HEK293 (cell line): ENCODE results near the gene SLC25A19.

Experiments
- CTCF ChIA-PET: fragments of 350-600 bp; formaldehyde crosslinking; extraction: SDS; loops from one replicate; lab custom pipeline; 2021; ENCODE audit warnings: antibody characterized with exemption; lab: Yijun Ruan, JAX
- POLR2A ChIA-PET: fragments of 300-600 bp; formaldehyde crosslinking; extraction: SDS; loops from one replicate; lab custom pipeline; 2020; ENCODE audit warnings: antibody characterized with exemption, inconsistent platforms; lab: Yijun Ruan, JAX
- H3K27ac ChIP-seq: fragments of 200-500 bp; sonication (Bioruptor generic); 2 replicates; pipeline ENCODE4 v1.5.1; 2014; ENCODE audit warnings: low read depth, low read length, control low read depth, inconsistent platforms; ENCODE audit errors: extremely low read depth
- H3K36me3 ChIP-seq, 2 experiments: fragments of 200-500 bp in 1 of 2; sonication (Bioruptor generic) in 1 of 2; 1 replicate in 1 of 2; 2 replicates in 1 of 2; pipeline ENCODE4 v1.5.1; 2014 to 2017; ENCODE audit warnings: inconsistent platforms in 2 of 2, low read length in 2 of 2; ENCODE audit not compliant: control insufficient read depth in 2 of 2, insufficient read depth in 1 of 2
- H3K4me1 ChIP-seq: fragments of 200-500 bp; sonication (Bioruptor generic); 2 replicates; pipeline ENCODE4 v1.5.1; 2014; ENCODE audit warnings: mild to moderate bottlenecking, low read length, inconsistent platforms; ENCODE audit not compliant: control insufficient read depth, insufficient read depth
- H3K4me3 ChIP-seq: 2 replicates; pipeline ENCODE4 v1.5.1; 2011; ENCODE audit warnings: low read depth, mild to moderate bottlenecking, control low read depth, low read length, moderate library complexity
- H3K9me3 ChIP-seq: fragments of 200-500 bp; sonication (Bioruptor generic); 2 replicates; pipeline ENCODE4 v1.5.1; 2014; ENCODE audit warnings: low read depth, low read length, inconsistent platforms; ENCODE audit not compliant: control insufficient read depth, insufficient read depth
- HOXA7 ChIP-seq: sonication (generic); formaldehyde crosslinking; IDR thresholded peaks from 2 replicates; pipeline ENCODE4 v1.8.1; 2022; ENCODE audit warnings: missing genetic modification reagents, borderline replicate concordance
- RBAK ChIP-seq: fragments of 450-650 bp; formaldehyde crosslinking; IDR thresholded peaks from 2 replicates; pipeline ENCODE4 v1.5.1; 2016; ENCODE audit warnings: missing biosample characterization, missing genetic modification characterization
- ZBTB17 ChIP-seq: fragments of 450-650 bp; formaldehyde crosslinking; IDR thresholded peaks from 2 replicates; pipeline ENCODE4 v1.5.1; 2016; ENCODE audit warnings: missing biosample characterization, missing genetic modification characterization
- ZBTB21 ChIP-seq: fragments of 450-650 bp; formaldehyde crosslinking; IDR thresholded peaks from 2 replicates; pipeline ENCODE4 v1.5.1; 2017; ENCODE audit warnings: missing biosample characterization, missing genetic modification characterization
- ZFHX2 ChIP-seq: fragments of 450-650 bp; formaldehyde crosslinking; conservative IDR thresholded peaks from 2 replicates; pipeline ENCODE4 v1.5.1; 2016; ENCODE audit warnings: missing biosample characterization, missing genetic modification characterization
- ZNF404 ChIP-seq: fragments of 450-650 bp; formaldehyde crosslinking; IDR thresholded peaks from 2 replicates; pipeline ENCODE4 v1.5.1; 2017; ENCODE audit warnings: missing biosample characterization, missing genetic modification characterization
- ZNF677 ChIP-seq: fragments of 450-650 bp; IDR thresholded peaks from 2 replicates; pipeline ENCODE4 v1.5.0; 2018; ENCODE audit warnings: missing biosample characterization, mild to moderate bottlenecking, missing genetic modification characterization, moderate library complexity
- ZNF76 ChIP-seq: fragments of 450-650 bp; formaldehyde crosslinking; IDR thresholded peaks from 2 replicates; pipeline ENCODE4; 2016; ENCODE audit warnings: low read depth, missing biosample characterization, missing genetic modification characterization, borderline replicate concordance
- TF ChIP-seq, protein P1 (sequence below): fragments of 450-650 bp; formaldehyde crosslinking; IDR thresholded peaks from 2 replicates; pipeline ENCODE4 v1.5.1; 2016; ENCODE audit warnings: missing biosample characterization, missing genetic modification characterization
- TF ChIP-seq, protein P2 (sequence below): fragments of 450-650 bp; formaldehyde crosslinking; conservative IDR thresholded peaks from 2 replicates; pipeline ENCODE4 v1.5.1; 2016; ENCODE audit warnings: low read depth, missing biosample characterization, missing genetic modification characterization
- TF ChIP-seq, protein P3 (sequence below): fragments of 450-650 bp; formaldehyde crosslinking; IDR thresholded peaks from 2 replicates; pipeline ENCODE4 v1.5.1; 2016; ENCODE audit warnings: missing biosample characterization, missing genetic modification characterization, low read depth
- TF ChIP-seq, protein P4 (sequence below): fragments of 450-650 bp; formaldehyde crosslinking; IDR thresholded peaks from 2 replicates; pipeline ENCODE4 v1.5.0; 2017; ENCODE audit warnings: missing biosample characterization, missing genetic modification characterization, borderline replicate concordance

SLC25A19 gene

DNA sequence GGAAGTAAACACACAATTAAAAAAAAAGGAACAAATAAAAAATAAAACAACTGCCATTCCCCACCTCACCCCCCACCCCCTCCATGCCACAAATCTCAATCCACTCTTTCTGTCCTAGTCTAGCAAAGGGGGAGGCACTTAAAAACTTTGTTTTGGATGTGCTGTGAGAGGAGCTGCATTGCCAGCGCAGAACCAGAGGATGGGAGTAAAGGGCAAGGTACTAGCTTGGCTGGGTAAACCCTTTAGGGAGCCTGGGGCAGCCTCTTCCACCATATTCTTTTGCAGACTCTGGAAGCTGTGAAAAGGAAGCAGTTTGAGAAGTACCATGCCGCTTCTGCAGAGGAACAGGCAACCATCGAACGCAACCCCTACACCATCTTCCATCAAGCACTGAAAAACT lies 26.2 kb downstream of the SLC25A19 start:
- ChIA-PET POLR2A (interaction anchor here (0.7 to 3.7 kb wide), 8 partner anchors 8 to 149 kb away, joined by 3 to 90 read pairs (median 4); partner anchors contain the start of genes GRB2, MIF4GD and SLC25A19), CTCF (interaction anchor here (0.7 to 6.3 kb wide), 9 partner anchors 8 to 895 kb away, joined by 3 to 74 read pairs (median 4); partner anchors contain the start of genes GPR142, GRB2, MIF4GD and SLC25A19)
- Histone ChIP-seq H3K27ac (no peak overlapping the region), H3K4me3 (no peak overlapping the region), H3K4me1 (peaks cover 12% of the 10 kb centered on the region), H3K9me3 (no peaks in the 10 kb centered on the region), H3K36me3 (peaks cover 32 to 56% of the 10 kb centered on the region in 2 experiments)
- TF ChIP-seq, protein P1, sequence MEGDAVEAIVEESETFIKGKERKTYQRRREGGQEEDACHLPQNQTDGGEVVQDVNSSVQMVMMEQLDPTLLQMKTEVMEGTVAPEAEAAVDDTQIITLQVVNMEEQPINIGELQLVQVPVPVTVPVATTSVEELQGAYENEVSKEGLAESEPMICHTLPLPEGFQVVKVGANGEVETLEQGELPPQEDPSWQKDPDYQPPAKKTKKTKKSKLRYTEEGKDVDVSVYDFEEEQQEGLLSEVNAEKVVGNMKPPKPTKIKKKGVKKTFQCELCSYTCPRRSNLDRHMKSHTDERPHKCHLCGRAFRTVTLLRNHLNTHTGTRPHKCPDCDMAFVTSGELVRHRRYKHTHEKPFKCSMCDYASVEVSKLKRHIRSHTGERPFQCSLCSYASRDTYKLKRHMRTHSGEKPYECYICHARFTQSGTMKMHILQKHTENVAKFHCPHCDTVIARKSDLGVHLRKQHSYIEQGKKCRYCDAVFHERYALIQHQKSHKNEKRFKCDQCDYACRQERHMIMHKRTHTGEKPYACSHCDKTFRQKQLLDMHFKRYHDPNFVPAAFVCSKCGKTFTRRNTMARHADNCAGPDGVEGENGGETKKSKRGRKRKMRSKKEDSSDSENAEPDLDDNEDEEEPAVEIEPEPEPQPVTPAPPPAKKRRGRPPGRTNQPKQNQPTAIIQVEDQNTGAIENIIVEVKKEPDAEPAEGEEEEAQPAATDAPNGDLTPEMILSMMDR, result peak; percentile 45
- no peak for TF ChIP-seq ZBTB21

DNA sequence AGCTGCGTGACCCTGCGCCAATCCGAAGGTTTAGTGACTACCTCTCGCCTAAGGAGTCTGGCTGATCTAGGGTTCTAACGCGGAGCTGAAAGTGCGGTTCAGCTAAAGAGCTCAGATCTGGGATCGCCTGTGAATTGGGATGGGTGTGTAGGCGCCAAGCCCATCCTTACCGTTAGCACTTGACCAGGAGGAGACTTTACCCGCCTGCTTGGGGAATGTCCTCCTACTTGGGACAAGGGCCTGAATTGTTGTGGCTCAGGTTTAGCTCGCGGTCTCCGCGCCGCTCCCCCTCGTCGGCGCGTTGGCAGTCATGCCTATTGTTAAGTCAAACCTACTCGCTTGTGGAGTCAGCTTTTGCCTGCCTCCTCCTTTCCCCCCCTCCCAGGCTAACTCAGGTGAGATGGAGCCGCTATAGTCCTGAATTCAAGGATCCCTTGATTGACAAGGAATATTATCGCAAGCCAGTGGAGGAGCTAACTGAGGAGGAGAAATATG lies 27.1 kb downstream of the SLC25A19 start:
- CTCF ChIA-PET, result interaction anchor here (0.6 to 6.3 kb wide), 15 partner anchors 9 to 202 kb away, joined by 3 to 74 read pairs (median 5); partner anchors contain the start of genes GRB2, MIF4GD and SLC25A19
- H3K4me3 ChIP-seq, result peak overlapping the region; percentile 99
- no peaks in the 10 kb centered on the region for H3K9me3 ChIP-seq
- H3K36me3 ChIP-seq, result peaks cover 32 to 47% of the 10 kb centered on the region in 2 experiments
- TF ChIP-seq ZBTB17 (peak; percentile 79; the same call in 1 of the 2 replicates), ZNF677 (tag by site-specific recombination) (no peak), ZFHX2 (tag by site-specific recombination) (0 out of 2 replicates have a peak, but pooled peaks have one; percentile 14), ZNF404 (tag by site-specific recombination) (no peak)
- TF ChIP-seq, protein P1, result peak; percentile 3; the same call in 1 of the 2 replicates
- H3K27ac ChIP-seq, result peak overlapping the region; percentile 99
- POLR2A ChIA-PET, result interaction anchor here (0.5 to 3.7 kb wide), 20 partner anchors 9 to 290 kb away, joined by 3 to 90 read pairs (median 4); partner anchors contain the start of genes GRB2, HID1, LLGL2 and MIF4GD
- peaks cover 5% of the 10 kb centered on the region; the same call in 1 of the 2 replicates for H3K4me1 ChIP-seq

DNA sequence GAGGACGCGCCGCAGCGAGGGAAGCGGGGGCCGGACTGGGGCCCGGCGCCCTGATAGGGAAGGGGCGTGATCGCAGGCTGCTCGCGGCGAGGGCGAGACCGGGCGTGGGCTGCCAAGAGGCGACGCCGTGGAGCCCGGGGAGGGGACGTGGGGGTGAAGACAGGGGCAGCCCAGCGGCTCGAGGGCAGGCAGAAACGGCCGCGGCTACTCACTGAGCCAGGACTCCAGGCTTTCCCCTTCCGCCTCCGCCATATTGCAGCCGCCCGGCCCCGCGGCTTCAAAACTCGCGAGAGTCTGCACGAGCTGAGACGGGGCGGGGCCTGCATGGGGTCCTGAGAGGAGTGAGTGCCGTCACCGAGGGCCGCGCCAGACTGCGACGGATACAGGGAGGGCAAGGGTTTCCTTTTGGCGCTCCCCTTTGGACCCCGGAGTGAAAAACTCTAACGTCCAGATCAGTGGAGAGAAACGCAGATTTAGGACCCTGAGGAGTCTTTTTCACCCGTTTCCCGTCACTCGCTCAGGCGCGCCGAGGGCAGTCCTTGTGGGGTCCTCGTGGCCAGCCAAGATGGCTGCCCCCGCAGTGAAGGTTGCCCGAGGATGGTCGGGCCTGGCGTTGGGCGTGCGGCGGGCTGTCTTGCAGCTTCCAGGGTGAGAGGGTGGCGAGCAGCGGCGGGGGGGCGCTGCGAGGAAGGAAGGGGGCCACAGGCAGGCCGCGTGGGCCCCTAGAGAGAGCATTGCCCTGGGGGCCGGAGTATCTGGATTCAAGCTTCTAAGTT lies 27.7 kb downstream of the SLC25A19 start, which contains the start of the genes GGA3 and MRPS7:
GGA3 (minus strand) TSS at position 271 of the 776 bp plus-strand sequence; CDS start at position 252, 19 bp downstream.
MRPS7 (plus strand) TSS at position 544 of the 776 bp plus-strand sequence; CDS start at position 566, 22 bp downstream.
- Histone ChIP-seq H3K4me3 (peak within 1 kb of the TSS; percentile 99), H3K27ac (peak within 1 kb of the TSS; percentile 99), H3K4me1 (peaks cover 5% of the 10 kb centered on the region; the same call in 1 of the 2 replicates), H3K36me3 (peaks cover 29 to 41% of the 10 kb centered on the region in 2 experiments), H3K9me3 (no peaks in the 10 kb centered on the region)
- CTCF ChIA-PET, result interaction anchor here (0.6 to 6.3 kb wide), 17 partner anchors 9 to 398 kb away, joined by 3 to 74 read pairs (median 5); partner anchors contain the start of genes ARMC7, MIF4GD and SLC25A19
- POLR2A ChIA-PET, result interaction anchor here (0.5 to 3.7 kb wide), 25 partner anchors 9 to 289 kb away, joined by 3 to 90 read pairs (median 4); partner anchors contain the start of genes GRB2, HID1, LLGL2 and MIF4GD
- TF ChIP-seq HOXA7 (CRISPR knock-in tag), result no peak
- no peak; the same call in 1 of the 2 replicates for TF ChIP-seq RBAK
- TF ChIP-seq ZFHX2 (tag by site-specific recombination), result peak; percentile 86
- TF ChIP-seq, protein P2, sequence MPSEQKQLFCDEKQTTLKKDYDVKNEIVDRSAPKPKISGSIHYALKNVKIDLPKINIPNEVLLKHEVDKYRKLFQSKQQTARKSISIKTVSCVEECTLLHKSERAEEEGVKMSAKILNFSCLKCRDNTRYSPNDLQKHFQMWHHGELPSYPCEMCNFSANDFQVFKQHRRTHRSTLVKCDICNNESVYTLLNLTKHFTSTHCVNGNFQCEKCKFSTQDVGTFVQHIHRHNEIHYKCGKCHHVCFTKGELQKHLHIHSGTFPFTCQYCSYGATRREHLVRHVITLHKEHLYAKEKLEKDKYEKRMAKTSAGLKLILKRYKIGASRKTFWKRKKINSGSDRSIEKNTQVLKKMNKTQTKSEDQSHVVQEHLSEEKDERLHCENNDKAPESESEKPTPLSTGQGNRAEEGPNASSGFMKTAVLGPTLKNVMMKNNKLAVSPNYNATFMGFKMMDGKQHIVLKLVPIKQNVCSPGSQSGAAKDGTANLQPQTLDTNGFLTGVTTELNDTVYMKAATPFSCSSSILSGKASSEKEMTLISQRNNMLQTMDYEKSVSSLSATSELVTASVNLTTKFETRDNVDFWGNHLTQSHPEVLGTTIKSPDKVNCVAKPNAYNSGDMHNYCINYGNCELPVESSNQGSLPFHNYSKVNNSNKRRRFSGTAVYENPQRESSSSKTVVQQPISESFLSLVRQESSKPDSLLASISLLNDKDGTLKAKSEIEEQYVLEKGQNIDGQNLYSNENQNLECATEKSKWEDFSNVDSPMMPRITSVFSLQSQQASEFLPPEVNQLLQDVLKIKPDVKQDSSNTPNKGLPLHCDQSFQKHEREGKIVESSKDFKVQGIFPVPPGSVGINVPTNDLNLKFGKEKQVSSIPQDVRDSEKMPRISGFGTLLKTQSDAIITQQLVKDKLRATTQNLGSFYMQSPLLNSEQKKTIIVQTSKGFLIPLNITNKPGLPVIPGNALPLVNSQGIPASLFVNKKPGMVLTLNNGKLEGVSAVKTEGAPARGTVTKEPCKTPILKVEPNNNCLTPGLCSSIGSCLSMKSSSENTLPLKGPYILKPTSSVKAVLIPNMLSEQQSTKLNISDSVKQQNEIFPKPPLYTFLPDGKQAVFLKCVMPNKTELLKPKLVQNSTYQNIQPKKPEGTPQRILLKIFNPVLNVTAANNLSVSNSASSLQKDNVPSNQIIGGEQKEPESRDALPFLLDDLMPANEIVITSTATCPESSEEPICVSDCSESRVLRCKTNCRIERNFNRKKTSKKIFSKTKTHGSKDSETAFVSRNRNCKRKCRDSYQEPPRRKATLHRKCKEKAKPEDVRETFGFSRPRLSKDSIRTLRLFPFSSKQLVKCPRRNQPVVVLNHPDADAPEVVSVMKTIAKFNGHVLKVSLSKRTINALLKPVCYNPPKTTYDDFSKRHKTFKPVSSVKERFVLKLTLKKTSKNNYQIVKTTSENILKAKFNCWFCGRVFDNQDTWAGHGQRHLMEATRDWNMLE (tag by site-specific recombination), result peak; percentile 42; the same call in 1 of the 2 replicates
- TF ChIP-seq ZNF76, result no peak; the same call in none of the 2 replicates
- TF ChIP-seq, protein P3, sequence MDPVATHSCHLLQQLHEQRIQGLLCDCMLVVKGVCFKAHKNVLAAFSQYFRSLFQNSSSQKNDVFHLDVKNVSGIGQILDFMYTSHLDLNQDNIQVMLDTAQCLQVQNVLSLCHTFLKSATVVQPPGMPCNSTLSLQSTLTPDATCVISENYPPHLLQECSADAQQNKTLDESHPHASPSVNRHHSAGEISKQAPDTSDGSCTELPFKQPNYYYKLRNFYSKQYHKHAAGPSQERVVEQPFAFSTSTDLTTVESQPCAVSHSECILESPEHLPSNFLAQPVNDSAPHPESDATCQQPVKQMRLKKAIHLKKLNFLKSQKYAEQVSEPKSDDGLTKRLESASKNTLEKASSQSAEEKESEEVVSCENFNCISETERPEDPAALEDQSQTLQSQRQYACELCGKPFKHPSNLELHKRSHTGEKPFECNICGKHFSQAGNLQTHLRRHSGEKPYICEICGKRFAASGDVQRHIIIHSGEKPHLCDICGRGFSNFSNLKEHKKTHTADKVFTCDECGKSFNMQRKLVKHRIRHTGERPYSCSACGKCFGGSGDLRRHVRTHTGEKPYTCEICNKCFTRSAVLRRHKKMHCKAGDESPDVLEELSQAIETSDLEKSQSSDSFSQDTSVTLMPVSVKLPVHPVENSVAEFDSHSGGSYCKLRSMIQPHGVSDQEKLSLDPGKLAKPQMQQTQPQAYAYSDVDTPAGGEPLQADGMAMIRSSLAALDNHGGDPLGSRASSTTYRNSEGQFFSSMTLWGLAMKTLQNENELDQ, result no peak
- TF ChIP-seq, protein P4, sequence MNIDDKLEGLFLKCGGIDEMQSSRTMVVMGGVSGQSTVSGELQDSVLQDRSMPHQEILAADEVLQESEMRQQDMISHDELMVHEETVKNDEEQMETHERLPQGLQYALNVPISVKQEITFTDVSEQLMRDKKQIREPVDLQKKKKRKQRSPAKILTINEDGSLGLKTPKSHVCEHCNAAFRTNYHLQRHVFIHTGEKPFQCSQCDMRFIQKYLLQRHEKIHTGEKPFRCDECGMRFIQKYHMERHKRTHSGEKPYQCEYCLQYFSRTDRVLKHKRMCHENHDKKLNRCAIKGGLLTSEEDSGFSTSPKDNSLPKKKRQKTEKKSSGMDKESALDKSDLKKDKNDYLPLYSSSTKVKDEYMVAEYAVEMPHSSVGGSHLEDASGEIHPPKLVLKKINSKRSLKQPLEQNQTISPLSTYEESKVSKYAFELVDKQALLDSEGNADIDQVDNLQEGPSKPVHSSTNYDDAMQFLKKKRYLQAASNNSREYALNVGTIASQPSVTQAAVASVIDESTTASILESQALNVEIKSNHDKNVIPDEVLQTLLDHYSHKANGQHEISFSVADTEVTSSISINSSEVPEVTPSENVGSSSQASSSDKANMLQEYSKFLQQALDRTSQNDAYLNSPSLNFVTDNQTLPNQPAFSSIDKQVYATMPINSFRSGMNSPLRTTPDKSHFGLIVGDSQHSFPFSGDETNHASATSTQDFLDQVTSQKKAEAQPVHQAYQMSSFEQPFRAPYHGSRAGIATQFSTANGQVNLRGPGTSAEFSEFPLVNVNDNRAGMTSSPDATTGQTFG (tag by site-specific recombination), result no peak; the same call in 1 of the 2 replicates
